H1 (cell line): ENCODE data around the gene DEXI.

Experiments used
- CBX5 ChIP-seq: fragments of 300-800, 300-1000 bp; sonication (generic); IDR thresholded peaks from 2 replicates; pipeline ENCODE4 v1.7.1; 2016; ENCODE audit warnings: antibody characterized with exemption, low read length, low read depth
- SP1 ChIP-seq: IDR thresholded peaks from 2 replicates; pipeline ENCODE4 v1.6.1; 2011; ENCODE audit warnings: low read depth, low read length

- TF ChIP-seq CBX5 (no peak), SP1 (no peak)
Observed at GRCh38 chr16:10988879-10989278, 46.6 kb upstream of the DEXI start.
